Psoas muscle (tissue), 8 donors: ENCODE data around the gene GARS1. TPM values are rescaled to one million over a fixed set of nuclear protein-coding genes. Genes with fewer than 3 reads are reported as not detected.

Experiments
- ATAC-seq, 4 donors: fragments of 200-7000 bp; cut with Tn5 transposase; one replicate each; pipeline ENCODE4 v1.9.1; 2020; ENCODE audit warnings: moderate library complexity in 3 of 4, mild to moderate bottlenecking in 2 of 4
- DNase-seq, 2 donors: peaks; one replicate each; pipeline ENCODE4 v3.0.0-alpha.2; 2020
- H3K27ac ChIP-seq: fragments of 200-600 bp; one replicate; pipeline ENCODE4 v1.8.0; 2022
- H3K27me3 ChIP-seq, 3 donors: fragments of 200-600 bp in 1 of 3; one replicate each; pipeline versions ENCODE4 v1.6.1 to v1.8.0; 2013 to 2022; ENCODE audit warnings: low read length in 2 of 3, mild to moderate bottlenecking in 2 of 3, moderate library complexity in 1 of 3; ENCODE audit not compliant: insufficient read depth in 3 of 3
- H3K36me3 ChIP-seq, 2 donors: fragments of 200-600 bp in 1 of 2; one replicate each; pipeline versions ENCODE4 v1.6.1 to v1.8.0; 2013 to 2022; ENCODE audit warnings: low read depth in 1 of 2, mild to moderate bottlenecking in 1 of 2, moderate library complexity in 1 of 2; ENCODE audit not compliant: insufficient read depth in 1 of 2
- H3K4me1 ChIP-seq: fragments of 200-600 bp; one replicate; pipeline ENCODE4 v1.8.0; 2022
- H3K4me3 ChIP-seq: fragments of 200-600 bp; one replicate; pipeline ENCODE4 v1.8.0; 2022; ENCODE audit warnings: mild to moderate bottlenecking
- H3K9me3 ChIP-seq: fragments of 200-600 bp; one replicate; pipeline ENCODE4 v1.8.0; 2022
- CTCF ChIP-seq: fragments of 200-600 bp; IDR thresholded peaks from one replicate; pipeline ENCODE4 v1.8.0; 2022; ENCODE audit warnings: antibody characterized with exemption
- WGBS, 3 donors: extraction: QIAGEN DNeasy Blood & Tissue Kit; methylation state at CpG; one replicate each; pipeline versions ENCODE4 v1.1.6 to v1.1.7; 2013; 5-methylcytosine and 5-hydroxymethylcytosine counted together
- intact Hi-C, 2 donors: fragments of 100-400 bp; cut with DNase I; formaldehyde crosslinking; loops; one replicate each; pipeline versions ENCODE4 v1.11.0 to v1.14.2; 2022
- polyA plus RNA-seq, 3 donors: library from polyadenylated mRNA; stranded (reverse); fragments of 200-250 nt; gene quantifications; one replicate each; pipeline ENCODE4 v1.2.3, GENCODE V29; 2013
- total RNA-seq, 4 donors: library from RNA; stranded (reverse); fragmentation: NEBNext Ultra II Directional in 2 of 4; extraction: Animal tissue kit (Norgen Biotek cat#: 25700) in 2 of 4; gene quantifications; one replicate each; pipeline versions ENCODE4 v1.2.1 to v1.2.4, GENCODE V29; 2021 to 2023
- donor health status: healthy with polysubstance abuse.
- donor health status: DM: no; HTN: no; CAD: no; lungs with moderate emphysema.
- donor health status: Bipolar disorder and iron deficiency.
- donor health status: healthy.
- donor health status: DM: yes; HTN: yes; CAD: no.
- donor health status: DM: no; HTN: no; CAD: no.
- donor health status: DM: no; HTN: no; CAD: no.
- donor health status: DM: yes; HTN: yes; CAD: no.

Gene GARS1
- total and polyA plus RNA-seq, 7 donors: 44.5 to 146 (median 65.5) TPM

GRCh38 chr7:30664184-30664885 lies 69.7 kb downstream of the GARS1 start:
- H3K36me3 ChIP-seq: no peaks in the 10 kb centered on the region
- no peak overlapping the region for H3K4me3 ChIP-seq
- intact Hi-C loops: no loop called here
- ATAC-seq (no peak), DNase-seq (no peak)
- no peak overlapping the region for H3K27ac ChIP-seq
- TF ChIP-seq CTCF: no peak
- no peaks in the 10 kb centered on the region for H3K4me1 ChIP-seq
- H3K9me3 ChIP-seq: no peaks in the 10 kb centered on the region
- peaks cover 0 to 2% (median 0%) of the 10 kb centered on the region in 3 donors for H3K27me3 ChIP-seq
- whole genome bisulfite sequencing, 3 donors: 83 to 95% (median 88%) methylated on average over 2 of the region's 2 CpGs

- DNase-seq: no peak
- no peak overlapping the region for H3K4me3 ChIP-seq
- no peaks in the 10 kb centered on the region for H3K36me3 ChIP-seq
- H3K27me3 ChIP-seq: peaks cover 0 to 2% (median 0%) of the 10 kb centered on the region in 3 donors
- no peak for ATAC-seq
- H3K27ac ChIP-seq: no peak overlapping the region
- H3K4me1 ChIP-seq: no peaks in the 10 kb centered on the region
- TF ChIP-seq CTCF: no peak
- WGBS, 3 donors: 70 to 77% (median 76%) methylated on average over 8 of the region's 8 CpGs
- intact Hi-C loops: no loop called here
- H3K9me3 ChIP-seq: no peaks in the 10 kb centered on the region
Observed at GRCh38 chr7:30665043-30665442, 70.4 kb downstream of the GARS1 start.

- no peak overlapping the region for H3K4me3 ChIP-seq
- no peak for ATAC-seq
- intact Hi-C loops: no loop called here
- no peaks in the 10 kb centered on the region for H3K9me3 ChIP-seq
- no peaks in the 10 kb centered on the region for H3K36me3 ChIP-seq
- no peak overlapping the region for H3K27ac ChIP-seq
- H3K4me1 ChIP-seq: no peaks in the 10 kb centered on the region
- 79 to 84% (median 84%) methylated on average over 11 of the region's 11 CpGs for WGBS, 3 donors
- H3K27me3 ChIP-seq: peaks cover 0 to 2% (median 0%) of the 10 kb centered on the region in 3 donors
- TF ChIP-seq CTCF: no peak
- no peak for DNase-seq
Observed at GRCh38 chr7:30665449-30665848, 70.8 kb downstream of the GARS1 start.

GRCh38 chr7:30667172-30667571 lies 72.5 kb downstream of the GARS1 start:
- intact Hi-C loops: no loop called here
- Histone ChIP-seq H3K9me3 (no peaks in the 10 kb centered on the region), H3K4me3 (no peak overlapping the region), H3K27me3 (peaks cover 0 to 2% (median 0%) of the 10 kb centered on the region in 3 donors), H3K4me1 (no peaks in the 10 kb centered on the region), H3K36me3 (no peaks in the 10 kb centered on the region), H3K27ac (no peak overlapping the region)
- DNase-seq (no peak), ATAC-seq (no peak)
- no peak for TF ChIP-seq CTCF
- WGBS, 3 donors: 76 to 77% (median 76%) methylated on average over 3 of the region's 3 CpGs

- Histone ChIP-seq H3K36me3 (no peaks in the 10 kb centered on the region), H3K27me3 (no peaks in the 10 kb centered on the region), H3K27ac (no peak overlapping the region), H3K4me3 (no peak overlapping the region), H3K4me1 (no peaks in the 10 kb centered on the region), H3K9me3 (no peaks in the 10 kb centered on the region)
- intact Hi-C loops: no loop called here
- TF ChIP-seq CTCF: no peak
- no peak for ATAC-seq
- no peak for DNase-seq
- 60 to 64% (median 64%) methylated on average over 4 of the region's 4 CpGs for WGBS, 3 donors
Observed at GRCh38 chr7:30668102-30668501, 73.4 kb downstream of the GARS1 start.
